ENCODE data around the gene TTF1.

Gene TTF1

DNA sequence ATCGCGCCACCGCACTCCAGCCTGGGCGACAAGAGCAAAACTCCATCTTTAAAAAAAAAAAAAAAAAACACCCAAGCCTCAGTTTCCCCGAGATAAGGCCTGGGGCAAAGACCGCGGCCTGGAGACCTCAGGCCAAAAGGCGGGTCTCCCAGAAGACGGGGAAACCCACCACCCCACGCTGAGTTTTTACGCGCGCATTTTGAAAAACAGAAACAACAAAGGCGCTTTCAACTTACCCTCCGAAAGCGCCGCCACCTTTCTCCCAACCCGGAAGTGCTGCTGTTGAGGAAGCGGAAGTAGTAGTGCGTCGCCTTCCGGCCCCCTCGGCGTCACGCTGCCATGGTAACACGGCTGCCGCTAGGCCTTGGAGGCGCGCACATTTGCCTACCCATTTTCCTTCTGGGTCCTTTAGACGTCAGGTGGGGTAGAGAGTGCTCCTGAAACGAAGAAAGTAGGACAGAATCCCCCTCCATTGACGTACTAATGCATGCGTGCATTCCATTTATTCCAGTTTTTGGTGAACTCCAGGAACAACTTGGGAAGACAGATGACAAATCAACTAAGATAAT, at the start of gene TTF1:
Gene TTF1 (minus strand): TSS at position 287 of the 569 bp plus-strand sequence. CDS start 4,019 bp downstream, outside the sequence.
- peak; percentile 66 for DNase-seq

GRCh38 chr9:132456241-132456640, 49.6 kb upstream of the TTF1 start:
- no peak for DNase-seq

DNA sequence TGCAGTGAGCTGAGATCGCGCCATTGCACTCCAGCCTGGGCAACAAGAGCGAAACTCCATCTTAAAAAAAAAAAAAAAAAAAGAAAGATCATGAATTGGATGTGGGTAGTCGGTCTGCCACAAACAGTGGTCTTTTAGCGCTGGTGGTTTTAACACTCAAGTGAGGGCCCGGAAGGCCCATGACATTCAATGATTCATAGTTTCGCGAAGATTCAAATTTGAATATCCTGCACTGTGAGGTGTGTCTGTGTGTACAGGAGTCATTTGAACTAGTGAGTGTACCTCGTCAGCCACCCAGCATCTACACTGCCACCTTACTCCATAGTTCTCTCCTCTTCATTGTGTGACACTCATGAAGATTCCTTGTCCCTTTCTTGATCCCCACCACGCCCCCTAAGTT, 44.6 kb upstream of the TTF1 start:
- DNase-seq = no peak

GRCh38 chr9:132447902-132448301, 41.3 kb upstream of the TTF1 start:
- DNase-seq = no peak

DNA sequence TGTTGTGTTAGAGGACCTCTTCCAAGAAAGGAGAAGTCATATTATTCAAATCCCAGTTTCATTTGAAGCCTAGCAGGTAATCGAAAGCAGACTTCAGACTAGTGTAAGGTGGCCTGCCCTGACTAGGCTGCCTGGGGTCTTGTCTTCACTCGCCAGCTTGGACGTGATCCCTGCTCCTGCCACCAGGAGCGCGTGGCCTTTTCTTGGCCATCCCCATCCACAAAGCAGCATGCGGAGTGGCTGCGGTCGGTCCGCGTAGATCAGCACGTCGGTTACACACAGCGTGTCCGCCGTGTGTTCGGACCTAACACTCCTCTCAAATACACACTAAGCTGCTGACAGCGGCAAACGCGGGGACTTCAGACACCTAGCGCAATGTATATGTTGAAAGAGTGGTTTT, 40.7 kb upstream of the TTF1 start:
- DNase-seq = no peak

- no peak for DNase-seq
Measured at GRCh38 chr9:132446887-132447286, 40.2 kb upstream of the TTF1 start.

DNA sequence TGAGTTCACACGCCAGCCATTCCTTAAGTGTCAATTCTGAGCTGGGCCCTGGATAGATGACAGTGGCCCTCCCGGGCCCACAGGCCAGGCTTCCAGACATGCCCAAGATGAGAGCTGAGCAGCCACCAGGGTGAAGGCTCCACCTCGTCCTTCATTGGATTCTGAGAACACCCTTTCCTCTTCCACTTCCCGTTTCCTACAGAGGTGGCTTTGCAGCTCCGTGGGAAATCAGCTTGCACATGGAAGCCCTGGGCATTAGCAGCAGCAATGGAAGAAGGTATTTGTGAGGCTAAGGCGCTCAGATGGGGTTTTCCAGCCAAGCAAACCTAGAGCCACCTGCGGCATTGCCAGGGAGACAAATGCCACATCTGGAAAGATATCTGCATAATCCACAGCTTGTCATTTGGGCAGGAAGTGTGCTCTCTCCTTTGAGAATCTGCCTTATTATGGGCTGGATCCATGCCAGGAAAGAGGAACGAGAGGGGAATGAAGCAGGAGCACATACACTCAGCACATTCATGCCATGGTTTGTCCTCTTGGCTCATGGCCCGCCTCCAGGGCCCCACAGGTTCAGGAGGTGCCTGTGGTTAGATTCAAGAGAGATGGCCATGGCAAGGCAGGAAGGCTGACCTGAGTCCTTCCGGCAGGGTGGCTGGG, 37.4 kb upstream of the TTF1 start:
- no peak for DNase-seq

GRCh38 chr9:132441404-132441803, 34.8 kb upstream of the TTF1 start:
- no peak for DNase-seq

GRCh38 chr9:132440735-132441134, 34.1 kb upstream of the TTF1 start:
- DNase-seq = no peak

DNA sequence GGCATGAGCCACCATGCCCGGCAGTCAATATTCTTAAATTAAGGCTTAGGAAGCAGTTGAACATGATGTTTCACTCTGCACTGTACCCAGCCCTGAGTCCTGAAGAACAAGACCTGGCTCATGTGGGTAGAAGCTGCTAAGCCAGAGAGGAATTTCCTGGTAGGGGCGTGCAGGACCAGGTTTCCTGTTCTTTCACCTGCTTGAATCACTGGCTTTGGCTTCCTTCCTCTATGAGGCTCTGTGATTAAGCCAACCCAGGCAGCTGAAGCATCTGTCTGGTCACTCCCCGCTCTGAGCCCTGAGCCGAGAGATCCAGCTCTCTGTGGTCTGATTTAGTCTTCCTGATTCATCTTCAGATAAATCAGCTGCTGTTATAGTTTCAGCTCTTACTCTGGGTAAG, 32.5 kb upstream of the TTF1 start:
- DNase-seq = no peak

DNA sequence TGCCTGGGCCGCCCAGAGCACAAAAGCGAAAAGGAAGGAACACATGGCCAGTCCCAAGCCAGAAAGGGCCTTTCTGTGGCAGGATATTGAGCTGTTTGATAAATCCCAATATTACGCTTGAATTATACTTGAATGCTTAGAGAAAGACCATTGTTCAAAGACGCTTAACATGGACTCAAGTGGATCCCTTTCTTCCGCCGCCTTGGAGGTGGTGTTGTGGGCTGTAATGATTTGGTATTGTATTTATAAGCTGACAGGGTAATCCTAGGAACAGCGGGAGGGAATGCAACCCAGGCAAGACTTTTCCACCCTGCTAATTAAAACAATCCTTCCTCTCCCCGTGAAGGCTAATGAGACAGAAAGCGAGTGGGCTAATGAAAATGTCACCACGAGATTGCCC, 28.2 kb upstream of the TTF1 start:
- DNase-seq = no peak

- DNase-seq = no peak
Measured at GRCh38 chr9:132430998-132431397, 24.4 kb upstream of the TTF1 start.

DNA sequence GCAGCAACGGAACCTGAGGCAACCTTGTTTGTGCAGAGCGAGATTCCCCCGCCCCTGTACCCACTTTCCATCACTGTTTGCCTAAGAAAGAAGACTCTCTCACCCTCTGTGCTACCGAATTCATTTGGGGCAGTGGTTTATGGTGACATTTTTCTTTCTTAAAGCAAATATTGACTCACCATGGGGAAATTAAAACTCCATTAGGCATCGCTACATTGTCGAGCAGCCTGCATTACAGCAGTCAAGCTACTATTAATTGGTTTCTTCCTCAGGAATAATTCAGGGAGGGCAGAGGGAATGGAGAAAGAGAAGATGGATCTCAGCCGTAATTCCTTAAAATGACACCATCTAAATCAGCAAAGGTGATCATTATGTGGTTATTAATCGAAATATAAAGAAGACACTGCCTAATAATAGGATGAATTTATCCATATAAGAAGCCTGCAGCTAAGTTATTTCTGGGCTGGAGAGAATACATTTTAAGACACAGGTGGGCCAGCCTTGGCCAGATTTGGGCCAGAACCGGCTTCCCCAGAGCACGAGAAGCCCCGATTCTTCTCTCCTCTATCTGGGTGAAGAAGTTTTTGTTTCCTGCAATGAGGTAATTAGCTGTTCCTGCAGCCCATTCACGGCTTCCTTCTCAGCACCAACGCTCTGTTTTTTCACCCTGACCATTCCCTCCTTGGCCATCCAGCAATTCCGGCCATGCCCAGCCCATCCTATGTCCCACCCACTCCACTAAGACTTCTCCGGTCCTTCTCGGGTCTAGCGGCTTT, 20.2 kb upstream of the TTF1 start:
- DNase-seq = no peak

DNA sequence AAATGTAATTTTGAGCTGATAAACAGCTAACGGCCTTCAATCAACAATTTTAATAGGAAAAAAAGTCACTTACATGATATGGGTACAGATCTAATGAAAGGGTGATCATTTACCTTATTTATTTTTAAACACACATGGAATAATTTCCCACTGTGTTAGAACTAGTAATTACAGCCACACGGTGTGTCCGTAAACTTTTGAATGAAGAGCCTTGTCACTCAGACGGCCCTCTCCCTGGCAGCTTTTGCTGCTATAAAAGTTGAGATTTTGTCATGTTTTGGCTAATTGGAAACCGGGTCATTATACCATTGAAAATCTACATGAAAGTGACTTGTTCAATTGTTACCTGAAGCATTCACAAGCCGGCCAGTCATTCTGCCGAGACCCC, 19.0 kb upstream of the TTF1 start:
- DNase-seq = no peak

DNA sequence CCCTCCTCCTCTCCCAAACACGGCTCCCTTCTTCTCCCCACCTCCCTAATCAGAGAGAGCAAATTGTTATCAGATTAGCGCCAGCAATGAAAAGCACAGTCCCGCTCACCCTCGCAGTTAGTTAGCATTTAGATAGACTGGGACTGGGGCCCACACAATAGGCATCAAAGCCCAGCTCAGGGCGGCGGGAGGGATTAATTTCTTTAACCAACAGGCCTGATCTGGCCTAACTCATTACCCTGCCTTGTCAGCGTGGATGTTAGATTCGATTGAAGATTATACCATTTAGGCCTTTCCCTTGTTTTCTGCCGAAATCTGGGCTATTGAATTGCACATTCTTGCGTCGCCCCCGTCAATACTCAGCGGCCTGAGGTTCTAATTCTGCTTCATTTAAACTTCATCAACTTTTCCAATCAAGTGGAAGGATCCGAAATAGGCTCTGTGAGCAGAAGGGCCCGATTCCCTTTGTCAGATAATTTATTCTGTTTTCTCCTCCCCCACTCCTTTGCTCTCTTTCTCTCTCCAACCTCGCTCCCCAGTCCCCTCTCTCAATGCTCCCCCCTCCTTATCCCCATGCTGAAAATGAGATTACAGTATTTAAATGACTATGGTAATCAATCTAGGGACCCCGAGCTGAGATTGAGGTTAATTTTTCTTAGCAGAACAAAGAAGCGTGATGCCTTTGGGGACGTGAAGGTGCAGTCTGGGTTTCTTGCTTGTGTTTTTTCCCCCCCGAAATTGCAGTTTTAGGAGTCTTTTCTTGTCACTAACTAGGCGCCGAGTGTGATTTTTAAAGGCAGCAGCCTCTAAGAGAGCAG, 18.4 kb upstream of the TTF1 start:
- no peak for DNase-seq

DNA sequence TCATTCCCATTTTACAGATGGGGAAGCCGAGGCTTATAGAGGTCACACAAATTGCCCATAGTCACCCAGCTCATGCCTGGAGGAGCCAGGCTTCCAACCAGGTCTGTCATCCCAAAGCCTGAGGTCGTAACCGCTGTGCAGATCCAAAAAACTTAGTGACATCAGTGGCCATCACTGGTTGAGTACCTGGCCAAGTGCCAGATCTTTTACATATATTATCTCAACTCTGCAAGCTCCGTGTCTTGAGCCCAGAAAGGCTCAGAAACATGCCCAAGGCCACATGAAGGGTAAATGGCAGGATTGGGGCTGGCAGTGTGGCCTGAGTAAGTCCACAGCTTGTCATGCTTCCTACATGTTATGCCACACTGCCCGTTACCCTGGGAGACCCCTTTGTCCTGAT, 16.9 kb upstream of the TTF1 start:
- no peak for DNase-seq

- DNase-seq = no peak
Measured at GRCh38 chr9:132422574-132422973, 15.9 kb upstream of the TTF1 start.

- DNase-seq = no peak
Measured at GRCh38 chr9:132418726-132419363, 12.2 kb upstream of the TTF1 start.

GRCh38 chr9:132415181-132415580, 8.5 kb upstream of the TTF1 start:
- no peak for DNase-seq

DNA sequence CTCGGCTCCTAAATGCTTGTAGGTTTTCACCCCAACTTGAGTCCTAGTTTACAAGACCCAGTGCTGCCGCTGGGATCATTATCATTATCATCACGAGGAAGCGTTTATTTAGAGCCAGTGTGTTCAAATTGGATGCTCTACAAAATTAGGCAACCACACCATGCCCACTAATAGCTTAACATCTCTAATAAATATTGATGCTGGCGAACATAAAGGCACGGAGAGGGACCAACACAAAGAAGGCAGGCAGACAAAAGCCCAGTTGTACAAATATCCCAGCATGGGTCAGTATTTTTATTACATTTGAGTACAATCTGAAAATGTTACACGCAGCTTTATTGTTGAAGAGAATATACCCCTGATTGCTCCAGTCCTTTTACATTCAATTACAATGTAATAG, 8.1 kb upstream of the TTF1 start:
- DNase-seq = no peak

GRCh38 chr9:132413926-132414325, 7.3 kb upstream of the TTF1 start:
- DNase-seq = no peak

DNA sequence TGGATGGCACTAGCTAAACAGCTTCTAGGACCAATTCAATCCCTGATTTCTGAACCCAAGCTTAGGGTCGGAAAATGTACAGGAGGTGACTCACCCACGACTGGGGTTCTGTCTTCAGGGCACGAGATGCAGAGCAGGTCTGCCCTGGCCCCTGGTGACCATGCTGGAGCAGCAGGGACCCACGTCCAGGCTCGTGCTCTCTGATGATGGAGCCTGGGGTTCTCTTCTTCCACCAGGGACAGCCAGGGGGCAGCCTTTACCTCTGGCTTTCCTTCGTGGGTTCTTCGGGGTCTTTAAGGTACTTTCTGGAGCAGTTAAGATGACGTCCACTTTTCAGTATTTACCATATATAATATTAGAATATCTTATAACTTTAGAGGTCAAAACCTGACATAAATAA, 5.4 kb upstream of the TTF1 start:
- no peak for DNase-seq

DNA sequence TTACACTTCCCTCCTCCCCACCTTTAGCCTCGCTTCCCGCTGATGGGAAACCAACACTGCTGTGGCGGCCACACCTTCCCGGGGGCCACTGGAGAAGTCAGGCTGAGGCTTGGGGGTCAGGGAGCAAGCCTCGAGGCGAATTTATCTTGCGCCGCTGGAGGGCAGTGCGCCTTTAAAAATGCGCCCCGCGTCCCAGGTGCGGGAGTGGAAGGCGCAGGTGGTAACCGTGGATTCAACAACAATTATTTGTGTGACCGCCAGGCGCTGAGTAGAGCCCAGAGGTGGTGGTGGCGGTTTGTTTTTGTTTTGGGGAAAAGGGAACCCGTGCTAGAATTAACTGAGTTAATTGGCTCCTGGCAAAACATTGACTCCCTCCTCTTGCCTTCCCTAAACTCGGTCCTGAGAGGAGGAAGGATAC, 4.5 kb upstream of the TTF1 start:
- DNase-seq = no peak
